H1 (cell line): Measurements from ENCODE around the gene PAXIP1. TPM values are rescaled to one million over a fixed set of nuclear protein-coding genes. Genes with fewer than 3 reads are reported as not detected.

Experiments
- ATF2 ChIP-seq: IDR thresholded peaks from 2 replicates; pipeline ENCODE4 v1.6.1; 2012; ENCODE audit warnings: low read length, inconsistent platforms
- FOSL1 ChIP-seq: IDR thresholded peaks from 2 replicates; pipeline ENCODE4 v1.6.1; 2011; ENCODE audit warnings: mild to moderate bottlenecking, low read depth, low read length, moderate library complexity; ENCODE audit not compliant: insufficient read depth
- GTF2F1 ChIP-seq: IDR thresholded peaks from 2 replicates; pipeline ENCODE4 v1.6.1; 2012; ENCODE audit warnings: low read depth, low read length, improper control_type of control experiment, borderline replicate concordance
- RBBP5 ChIP-seq: IDR thresholded peaks from 2 replicates; pipeline ENCODE4 v1.7.1; 2012; ENCODE audit warnings: low read depth, mild to moderate bottlenecking, inconsistent platforms, low read length, moderate library complexity, borderline replicate concordance
- polyA plus RNA-seq, 7 experiments: library from polyadenylated mRNA; depleted of rRNA in 3 of 7; stranded (reverse) in 5 of 7; unstranded in 2 of 7; fragments of >200 nt in 5 of 7; fragments of 200-250 nt in 2 of 7; gene quantifications; 1 replicate in 5 of 7; 2 replicates in 1 of 7; 4 replicates in 1 of 7; pipeline versions ENCODE4 v1.2.1 to v1.2.3, GENCODE V29; 2011 to 2013; ENCODE audit warnings: missing spikeins in 2 of 7, mixed read lengths in 2 of 7
- total RNA-seq: library from RNA; stranded (reverse); fragmentation: NEBNext Ultra II Directional; extraction: Animal tissue kit (Norgen Biotek cat#: 25700); gene quantifications from 2 replicates; pipeline ENCODE4 v1.2.1, GENCODE V29; 2021

The PAXIP1 gene
- total and polyA plus RNA-seq, 2 of the 8 experiments (the other 6 are each of a cell fraction or from before 2014, with no cell fraction given), result 32.4 to 32.8 TPM

- no peak for TF ChIP-seq GTF2F1
- TF ChIP-seq RBBP5, result no peak
- TF ChIP-seq ATF2, result no peak
- no peak for TF ChIP-seq FOSL1
Observed at GRCh38 chr7:154996101-154996500, 6.8 kb downstream of the PAXIP1 start (continued).
